Transverse colon (tissue), 4 donors: ENCODE measurements around the gene CCDC39.

Source experiments
- EP300 ChIP-seq: sonication (generic); formaldehyde crosslinking; IDR thresholded peaks from one replicate; pipeline ENCODE4 v1.6.1; 2017; ENCODE audit warnings: antibody characterized with exemption, low read depth
- POLR2A ChIP-seq: fragments of 450-650 bp; IDR thresholded peaks from one replicate; pipeline ENCODE4 v1.6.1; 2016; ENCODE audit warnings: antibody characterized with exemption, mild to moderate bottlenecking, moderate library complexity
- POLR2AphosphoS5 ChIP-seq, 3 donors: sonication (generic); formaldehyde crosslinking; IDR thresholded peaks; one replicate each; pipeline ENCODE4 v1.6.1; 2016; ENCODE audit warnings: antibody characterized with exemption in 3 of 3
- TF ChIP-seq, protein P1 (sequence below), 5 experiments: fragments of 200-600 bp in 3 of 5; fragments of 450-650 bp in 2 of 5; sonication (generic) in 3 of 5; IDR thresholded peaks; 1 replicate in 2 of 5; 2 replicates in 3 of 5; pipeline ENCODE4 v1.5.1; 2016 to 2017; ENCODE audit warnings: antibody characterized with exemption in 5 of 5, inconsistent platforms in 3 of 5, mild to moderate bottlenecking in 2 of 5, moderate library complexity in 1 of 5

GRCh38 chr3:180580934-180581333 lies 98.4 kb downstream of the CCDC39 start:
- TF ChIP-seq, protein P1, sequence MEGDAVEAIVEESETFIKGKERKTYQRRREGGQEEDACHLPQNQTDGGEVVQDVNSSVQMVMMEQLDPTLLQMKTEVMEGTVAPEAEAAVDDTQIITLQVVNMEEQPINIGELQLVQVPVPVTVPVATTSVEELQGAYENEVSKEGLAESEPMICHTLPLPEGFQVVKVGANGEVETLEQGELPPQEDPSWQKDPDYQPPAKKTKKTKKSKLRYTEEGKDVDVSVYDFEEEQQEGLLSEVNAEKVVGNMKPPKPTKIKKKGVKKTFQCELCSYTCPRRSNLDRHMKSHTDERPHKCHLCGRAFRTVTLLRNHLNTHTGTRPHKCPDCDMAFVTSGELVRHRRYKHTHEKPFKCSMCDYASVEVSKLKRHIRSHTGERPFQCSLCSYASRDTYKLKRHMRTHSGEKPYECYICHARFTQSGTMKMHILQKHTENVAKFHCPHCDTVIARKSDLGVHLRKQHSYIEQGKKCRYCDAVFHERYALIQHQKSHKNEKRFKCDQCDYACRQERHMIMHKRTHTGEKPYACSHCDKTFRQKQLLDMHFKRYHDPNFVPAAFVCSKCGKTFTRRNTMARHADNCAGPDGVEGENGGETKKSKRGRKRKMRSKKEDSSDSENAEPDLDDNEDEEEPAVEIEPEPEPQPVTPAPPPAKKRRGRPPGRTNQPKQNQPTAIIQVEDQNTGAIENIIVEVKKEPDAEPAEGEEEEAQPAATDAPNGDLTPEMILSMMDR (IDR thresholded peaks at IDR 0.05), result no peak
- TF ChIP-seq POLR2AphosphoS5 (IDR thresholded peaks at IDR 0.05) (no peak), POLR2A (no peak), EP300 (no peak)
